ENCODE data around the gene TCL1B.
"Not testable (repeated sequence)": the region's sequence is repeated elsewhere in the genome, so short reads cannot be mapped to it uniquely, and the experiment has no call there.

TCL1B gene, protein sequence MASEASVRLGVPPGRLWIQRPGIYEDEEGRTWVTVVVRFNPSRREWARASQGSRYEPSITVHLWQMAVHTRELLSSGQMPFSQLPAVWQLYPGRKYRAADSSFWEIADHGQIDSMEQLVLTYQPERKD

DNA sequence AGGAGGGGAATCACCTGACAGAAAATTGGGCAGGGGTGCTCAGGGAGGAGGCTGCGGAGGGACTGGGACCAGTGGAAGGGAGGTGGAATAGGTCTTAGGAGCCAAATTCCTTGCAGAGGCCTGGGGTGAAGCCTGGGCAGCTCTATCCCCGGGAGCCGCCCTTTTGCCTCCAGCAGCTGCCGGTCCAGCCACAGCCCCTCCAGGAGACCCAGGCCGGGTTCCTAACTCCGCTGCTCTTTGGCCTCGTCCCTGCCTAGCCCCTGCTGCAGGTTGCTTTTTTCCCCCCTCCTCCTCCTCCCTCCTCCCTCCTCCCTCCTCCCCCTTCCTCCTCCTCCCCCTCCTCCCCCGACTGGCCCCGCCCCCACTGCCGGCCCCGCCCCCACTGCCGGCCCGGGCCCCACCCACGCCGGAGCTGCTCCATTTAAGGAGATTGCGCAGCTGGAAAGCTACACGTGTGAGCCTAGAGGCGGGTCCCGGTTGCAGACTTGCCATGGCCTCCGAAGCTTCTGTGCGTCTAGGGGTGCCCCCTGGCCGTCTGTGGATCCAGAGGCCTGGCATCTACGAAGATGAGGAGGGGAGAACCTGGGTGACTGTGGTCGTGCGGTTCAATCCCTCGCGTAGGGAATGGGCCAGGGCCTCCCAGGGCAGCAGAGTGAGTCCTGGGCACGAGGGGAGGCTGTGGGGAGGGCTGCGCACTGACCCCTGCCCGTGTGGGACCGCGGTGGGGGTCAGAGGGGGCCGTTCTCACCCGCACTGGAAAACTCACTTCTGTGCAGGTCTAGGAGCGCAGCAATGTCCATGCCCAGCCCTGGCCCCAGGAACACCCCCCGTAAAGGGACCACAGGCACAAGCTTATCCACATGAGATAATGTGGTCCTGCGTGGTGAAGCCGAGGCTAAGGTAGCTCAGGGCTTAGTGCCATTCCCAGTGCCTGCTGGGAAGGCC, at the start of gene TCL1B:
Gene TCL1B, plus strand, starts transcription at position 449 of the 945 bp plus-strand sequence. Its CDS starts 42 bp downstream, at position 491.
- no peak for DNase-seq (ENCODE audit: low read depth)

DNA sequence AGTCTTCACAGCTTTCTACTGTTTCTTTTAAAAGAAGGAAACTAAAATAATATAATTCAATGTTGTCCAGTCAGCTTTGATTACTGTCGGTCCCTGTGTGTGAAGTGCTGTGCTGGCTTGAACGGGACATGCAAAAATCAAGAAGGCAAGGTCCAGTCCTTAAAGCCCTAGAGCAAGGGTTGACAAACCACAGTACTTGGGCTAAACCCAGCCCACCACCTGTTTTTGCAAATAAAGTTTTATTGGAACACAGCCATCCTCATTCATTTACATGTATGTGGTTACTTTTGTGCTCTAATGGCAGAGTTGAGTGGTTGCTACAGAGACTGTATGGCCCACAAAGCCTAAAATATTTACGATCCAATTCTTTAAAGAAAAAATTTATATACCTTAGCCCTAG, 41.2 kb upstream of the TCL1B start:
- DNase-seq (ENCODE audit: low read depth), result no peak

DNA sequence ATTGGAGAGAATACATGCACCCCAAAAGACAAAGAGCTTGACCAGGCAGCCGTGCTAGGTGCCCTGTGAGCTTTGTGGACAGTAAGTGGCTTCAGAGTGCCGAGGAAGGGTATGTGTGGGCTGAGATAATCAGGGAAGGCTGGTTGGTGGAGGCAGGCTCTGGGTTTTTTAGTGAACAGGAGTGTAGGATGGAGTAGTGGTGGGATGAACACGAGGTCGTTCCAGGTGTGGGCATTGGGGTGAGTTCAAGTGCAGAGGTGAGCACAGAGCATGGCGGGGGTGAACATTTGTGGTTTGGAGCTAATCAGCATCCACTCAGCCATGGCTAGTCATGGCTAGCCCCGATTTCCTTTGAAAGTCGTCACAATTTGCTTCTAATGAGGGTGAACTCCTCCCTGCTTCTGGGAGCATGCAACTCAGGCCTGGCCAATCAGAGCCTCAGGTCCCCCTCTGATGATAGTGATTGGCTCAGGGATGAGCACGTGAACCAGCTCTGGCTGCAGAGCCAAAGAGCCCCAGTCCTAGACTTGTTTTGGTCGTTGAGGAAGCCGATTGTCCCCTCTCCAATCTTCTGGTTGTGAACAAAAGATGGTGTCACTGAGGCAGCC, 40.7 kb upstream of the TCL1B start:
- no peak for DNase-seq (ENCODE audit: low read depth)

DNA sequence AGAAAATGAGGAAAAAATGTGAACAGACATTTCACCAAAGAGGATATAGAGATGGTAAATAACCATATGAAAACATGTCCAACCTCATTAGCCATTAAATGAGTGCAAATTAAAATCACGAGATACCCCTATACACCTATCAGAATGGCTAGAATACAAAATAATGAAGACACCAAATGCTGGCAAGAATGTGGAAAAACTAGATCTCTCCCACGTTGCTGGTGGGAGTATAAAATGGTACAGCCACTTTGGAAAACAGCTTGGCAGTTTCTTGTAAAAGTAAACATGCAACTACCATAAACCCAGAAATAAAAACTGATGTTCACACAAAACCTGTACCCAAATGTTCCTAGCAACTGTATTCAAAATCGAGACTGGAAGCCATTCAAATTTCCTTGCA, 38.3 kb upstream of the TCL1B start:
- no peak for DNase-seq (ENCODE audit: low read depth)

DNA sequence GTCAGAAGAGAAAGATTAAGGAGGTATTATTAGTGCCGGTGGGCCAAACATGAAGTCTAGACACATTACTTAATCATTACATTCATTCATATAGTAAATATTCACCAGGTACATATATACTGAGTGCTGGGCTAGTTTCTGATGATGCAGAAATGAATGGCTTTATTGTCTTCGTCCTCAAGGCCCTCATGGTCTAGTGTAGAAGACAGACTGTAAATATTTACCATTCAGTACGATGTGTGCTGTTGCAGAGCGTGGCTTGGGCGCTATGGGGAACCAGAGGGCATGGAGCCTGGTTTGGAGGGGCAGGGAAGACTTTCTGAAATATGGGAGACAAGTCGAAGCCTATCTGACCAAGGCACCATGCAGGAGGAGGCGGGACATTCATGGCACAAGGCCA, 37.0 kb upstream of the TCL1B start:
- no peak for DNase-seq (ENCODE audit: low read depth)

DNA sequence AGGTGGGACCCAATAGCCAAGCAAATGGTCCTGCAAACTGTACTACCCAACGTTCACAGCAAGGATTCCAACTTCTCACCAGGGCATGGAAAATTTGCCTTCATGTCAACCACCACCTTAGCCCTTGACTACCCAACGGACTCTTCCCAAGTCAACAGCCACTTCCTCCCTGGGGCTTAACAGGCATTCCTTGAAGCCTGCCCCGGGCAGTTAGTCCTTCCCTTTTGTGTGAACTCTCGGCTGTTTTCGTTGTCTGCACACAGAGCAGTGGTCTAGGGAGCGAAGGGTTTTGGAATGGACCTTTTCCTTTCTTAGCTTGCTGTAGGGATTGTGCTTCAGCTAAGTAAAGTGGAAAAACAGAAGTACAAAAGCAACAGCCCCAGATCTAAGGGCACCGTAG, 35.2 kb upstream of the TCL1B start:
- no peak for DNase-seq (ENCODE audit: low read depth)

DNA sequence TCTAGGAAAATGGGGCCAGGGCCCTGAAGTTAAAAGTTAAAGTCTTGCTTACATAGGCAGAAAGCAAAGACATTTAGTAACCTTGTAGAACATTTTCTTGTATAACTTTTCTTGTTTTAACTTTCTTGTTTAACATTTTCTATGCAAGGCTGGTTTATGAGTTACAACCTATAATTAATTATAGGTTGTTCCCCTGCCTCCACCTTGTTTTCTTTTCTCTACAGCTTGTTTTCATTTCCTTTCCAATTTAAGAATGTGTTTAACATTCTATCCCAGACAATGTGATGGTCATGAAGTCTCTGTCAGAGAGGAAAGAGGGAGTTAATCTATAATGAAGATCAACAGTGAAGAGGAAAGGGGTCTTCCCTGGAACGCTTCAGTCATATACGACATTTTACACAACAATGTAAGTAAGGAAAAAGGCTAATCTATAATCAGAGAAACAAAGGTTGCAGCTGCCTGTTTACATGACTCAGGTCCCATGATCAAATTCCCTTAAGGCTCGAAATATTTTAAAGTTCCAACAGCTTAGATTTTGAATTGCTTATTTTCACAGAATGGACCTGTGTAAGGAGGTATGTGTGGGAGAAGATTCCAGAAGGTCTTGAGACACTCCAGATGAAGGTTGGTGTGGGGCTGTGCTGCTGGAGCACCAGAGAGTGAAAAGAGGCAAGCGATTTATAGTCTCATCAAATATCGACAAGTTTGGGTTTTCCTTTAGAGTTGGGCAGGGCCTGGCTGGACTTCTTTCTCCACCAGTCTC, 34.2 kb upstream of the TCL1B start:
- no peak for DNase-seq (ENCODE audit: low read depth)

DNA sequence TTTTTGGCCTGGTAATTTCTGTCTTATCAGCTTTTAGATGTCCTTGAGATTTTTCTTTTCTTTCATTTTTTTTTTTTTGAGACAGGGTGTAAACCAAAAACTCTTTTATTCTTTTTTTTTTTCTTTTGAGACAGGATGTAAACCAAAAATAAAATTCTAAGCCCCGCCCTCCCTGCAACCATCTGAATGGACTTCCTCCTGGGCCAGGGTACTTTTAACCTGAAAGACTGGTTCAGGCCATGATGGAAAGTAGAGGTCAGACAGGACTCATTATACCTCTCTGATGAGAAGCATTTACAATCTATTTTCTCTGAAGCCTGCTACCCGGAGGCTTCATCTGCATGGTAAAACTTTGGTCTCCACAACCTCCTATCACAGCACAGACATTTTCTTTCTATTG, 33.5 kb upstream of the TCL1B start:
- no peak for DNase-seq (ENCODE audit: low read depth)

DNA sequence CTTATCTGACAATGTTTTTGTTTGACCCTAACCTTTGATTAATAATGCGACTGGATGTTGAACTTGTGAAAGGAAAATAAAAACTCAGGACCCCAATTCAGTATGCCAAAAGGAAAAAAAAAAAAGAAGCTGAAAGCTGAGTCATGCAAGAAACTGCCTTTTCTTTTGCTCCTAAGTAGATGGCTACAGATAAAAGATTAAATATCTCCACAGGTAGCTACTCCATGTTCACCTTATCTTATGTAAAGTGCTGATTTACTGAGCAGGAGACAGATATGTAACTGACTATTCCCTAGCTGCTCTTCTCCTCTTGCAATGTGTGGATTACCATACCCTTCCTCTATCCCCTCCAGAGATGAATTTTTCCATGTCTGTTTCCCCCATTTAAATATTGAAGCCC, 30.8 kb upstream of the TCL1B start:
- DNase-seq (ENCODE audit: low read depth), result no peak

DNA sequence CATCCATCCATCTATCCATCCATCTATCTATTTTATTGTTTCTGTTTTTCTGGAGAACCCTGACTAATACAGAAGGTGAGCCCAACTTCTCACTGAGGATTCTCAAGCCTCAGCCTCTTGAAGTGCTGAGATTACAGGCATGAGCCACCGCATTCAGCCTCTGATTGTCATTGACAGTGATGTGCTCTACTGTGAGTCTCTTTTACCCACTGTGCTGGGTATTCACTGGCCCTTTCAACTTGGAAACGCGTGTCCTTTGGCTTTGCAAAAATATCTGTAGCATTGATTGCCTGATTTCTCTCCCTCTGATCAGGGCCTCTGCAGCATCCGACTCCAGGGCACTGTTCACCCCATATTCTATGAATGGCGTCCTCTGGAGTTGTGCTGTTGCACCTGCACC, 29.6 kb upstream of the TCL1B start:
- no peak for DNase-seq (ENCODE audit: low read depth)

DNA sequence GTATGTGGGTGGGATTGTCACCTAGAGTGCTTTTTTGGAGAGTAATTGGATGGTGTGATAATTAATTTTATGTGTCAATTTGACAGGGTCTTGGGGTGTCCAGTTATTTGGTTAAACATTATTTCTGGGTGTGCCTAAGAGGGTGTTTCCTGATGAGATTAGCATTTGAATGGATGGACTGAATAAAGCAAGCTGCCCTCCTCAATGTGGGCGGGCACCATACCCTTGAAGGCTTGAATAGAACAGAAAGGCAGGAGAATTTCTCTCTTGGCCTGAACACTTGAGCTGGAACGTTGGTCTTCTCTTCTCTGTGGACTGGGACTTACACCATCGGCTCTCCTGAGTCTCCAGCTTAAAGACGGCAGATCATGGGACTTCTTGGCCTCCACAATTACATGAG, 28.8 kb upstream of the TCL1B start:
- DNase-seq (ENCODE audit: low read depth), result no peak

DNA sequence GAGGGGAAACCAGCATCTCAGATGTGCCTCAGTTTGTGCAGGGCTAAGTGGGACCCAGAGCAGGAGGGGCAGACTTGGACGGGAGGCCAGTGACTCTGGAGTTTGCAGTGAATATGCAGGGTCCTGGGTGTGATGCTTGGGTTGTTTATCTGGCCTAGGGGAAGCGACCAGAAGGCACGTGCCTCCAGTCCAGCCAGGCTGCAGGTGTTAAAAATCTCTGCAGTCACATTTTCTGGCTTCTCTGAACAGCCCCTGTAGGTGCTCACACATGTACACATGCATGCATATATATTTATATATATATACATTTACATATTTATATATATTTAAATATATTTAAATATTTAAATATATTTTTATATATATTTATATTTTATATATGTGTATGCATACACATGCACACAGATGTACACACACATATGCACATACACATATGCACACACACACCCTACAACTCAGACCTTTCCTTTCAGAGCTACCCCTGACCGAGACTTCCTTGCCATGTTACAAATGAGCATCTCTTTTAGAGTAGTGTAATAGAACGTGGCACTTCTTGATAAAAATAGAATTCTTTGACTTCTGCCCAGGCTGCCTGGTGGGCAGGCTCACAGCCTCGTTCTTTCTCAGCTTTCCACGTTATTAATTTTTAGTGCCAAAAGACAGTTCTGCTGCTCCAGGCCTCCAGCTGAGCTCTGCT, 26.8 kb upstream of the TCL1B start:
- no peak for DNase-seq (ENCODE audit: low read depth)

DNA sequence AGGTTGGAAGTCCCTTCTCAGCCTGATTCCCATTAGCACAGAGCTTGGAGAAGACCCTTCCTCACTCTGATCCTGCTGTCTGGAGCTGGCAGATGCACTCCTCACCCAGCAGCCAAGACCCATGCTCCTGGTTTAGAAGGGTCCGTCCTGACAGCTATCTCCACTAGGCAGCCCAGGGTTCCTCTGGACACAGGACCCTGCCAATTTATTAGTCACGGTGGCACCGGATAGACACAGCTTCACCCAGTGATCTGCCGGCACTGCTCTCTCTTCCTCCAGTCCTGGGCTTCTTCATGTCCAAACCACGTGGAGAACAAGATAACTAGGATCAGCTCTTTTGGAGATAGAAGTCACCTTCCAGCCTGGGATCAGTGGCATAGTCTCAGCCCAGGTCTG, 26.2 kb upstream of the TCL1B start:
- no peak for DNase-seq (ENCODE audit: low read depth)

DNA sequence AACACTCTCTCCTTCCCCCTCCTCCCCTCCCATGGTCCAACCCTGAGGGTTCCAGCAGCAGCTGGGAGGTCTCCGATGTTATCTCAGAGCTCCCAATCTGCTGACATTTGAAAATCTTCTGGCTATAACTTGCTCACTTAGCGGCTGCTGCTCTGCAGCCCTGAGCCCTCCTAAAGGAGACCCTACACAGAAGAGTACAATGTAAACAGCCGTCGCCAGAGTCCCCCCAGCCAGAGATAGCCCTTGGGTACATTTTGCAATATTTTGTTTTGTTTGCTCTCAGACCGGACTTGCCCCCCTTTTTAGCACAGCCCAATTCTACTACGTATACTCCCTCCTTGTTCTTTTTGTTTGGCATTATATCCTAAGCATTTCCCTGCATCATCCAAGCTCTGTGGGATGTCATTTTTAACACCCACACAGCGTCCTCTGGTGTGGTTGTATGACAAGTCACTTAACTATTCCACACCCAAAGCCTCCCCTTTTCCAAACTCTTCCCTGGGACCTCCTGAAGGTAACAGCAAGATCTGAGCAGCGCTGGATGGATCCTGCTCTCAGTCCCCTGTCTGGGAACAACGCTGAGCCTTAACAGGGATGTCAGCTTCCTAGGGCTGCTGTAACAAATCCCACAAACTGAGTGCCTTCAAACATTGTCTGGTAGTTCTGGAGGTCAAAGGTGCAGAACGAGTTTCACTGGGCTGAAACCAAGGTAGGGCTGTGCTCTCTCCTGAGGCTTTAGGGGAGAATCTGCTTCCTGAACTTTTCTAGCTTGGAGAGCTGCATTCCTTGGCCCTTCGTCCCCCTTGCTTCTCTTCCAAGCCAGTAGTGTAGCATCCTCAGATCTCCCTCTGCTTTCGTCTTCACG, 25.3 kb upstream of the TCL1B start:
- no peak for DNase-seq (ENCODE audit: low read depth)

DNA sequence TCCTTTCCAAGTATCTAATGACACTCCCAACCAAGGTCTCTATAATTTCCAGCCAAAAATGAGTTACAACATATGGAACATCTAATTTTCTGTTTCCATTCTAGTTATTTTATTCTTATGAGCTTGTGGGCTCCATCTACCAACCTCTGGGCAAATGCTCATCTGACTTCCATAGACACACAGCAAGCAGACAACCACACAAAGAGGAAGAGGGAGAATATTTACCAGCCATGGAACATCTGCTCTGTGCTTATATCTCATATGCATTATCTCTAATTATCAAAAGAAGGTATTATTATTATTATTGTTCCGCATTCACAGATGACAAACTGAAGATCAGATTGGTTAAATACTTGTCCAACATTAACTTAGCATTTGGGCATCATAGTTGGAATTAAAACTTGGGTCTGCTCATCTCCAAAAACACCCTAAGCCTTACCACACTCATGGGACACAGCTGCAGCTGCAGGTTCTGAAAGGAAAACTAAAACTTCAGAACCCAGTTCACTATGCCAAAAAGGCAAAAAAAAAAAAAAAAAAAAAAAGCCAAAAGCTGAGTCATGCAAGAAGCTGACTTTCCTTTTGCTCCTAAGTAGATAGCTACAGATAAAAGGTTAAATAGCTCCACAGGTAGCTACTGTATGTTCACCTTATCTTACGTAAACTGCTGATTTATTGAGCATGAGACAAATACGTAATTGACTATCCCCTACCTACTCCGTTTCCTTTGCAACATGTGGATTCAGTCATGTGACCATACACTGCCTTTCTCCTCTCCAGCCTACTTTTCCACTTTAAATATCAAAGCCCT, 23.6 kb upstream of the TCL1B start:
- DNase-seq (ENCODE audit: low read depth), result no peak

DNA sequence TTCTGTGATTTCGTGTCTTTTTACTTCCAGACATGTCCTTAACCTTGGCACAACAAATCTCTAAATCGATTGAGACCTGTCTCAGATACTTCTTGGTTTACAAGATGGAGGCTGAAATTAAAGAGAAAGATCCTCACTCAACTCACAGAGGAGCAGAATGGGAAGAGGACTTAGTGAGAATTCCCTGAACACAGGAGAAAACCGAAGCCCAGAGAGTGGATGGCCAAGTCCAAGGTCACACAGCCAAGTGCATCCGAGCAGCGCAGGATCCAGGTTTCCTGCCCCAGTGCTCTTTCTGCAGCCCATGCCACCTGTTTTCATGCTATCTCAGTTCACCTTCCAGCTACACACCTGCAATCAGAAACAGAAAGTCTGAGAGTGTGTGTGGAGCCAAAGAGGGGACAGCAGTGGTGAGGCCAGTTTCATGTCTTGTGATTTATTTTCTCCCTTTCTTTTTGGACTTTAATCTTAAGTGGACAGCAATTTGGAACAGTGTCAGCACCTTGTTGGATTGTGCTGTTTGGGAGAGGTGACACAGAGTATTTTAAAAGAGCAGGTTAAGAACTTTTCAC, 22.9 kb upstream of the TCL1B start:
- no peak for DNase-seq (ENCODE audit: low read depth)

DNA sequence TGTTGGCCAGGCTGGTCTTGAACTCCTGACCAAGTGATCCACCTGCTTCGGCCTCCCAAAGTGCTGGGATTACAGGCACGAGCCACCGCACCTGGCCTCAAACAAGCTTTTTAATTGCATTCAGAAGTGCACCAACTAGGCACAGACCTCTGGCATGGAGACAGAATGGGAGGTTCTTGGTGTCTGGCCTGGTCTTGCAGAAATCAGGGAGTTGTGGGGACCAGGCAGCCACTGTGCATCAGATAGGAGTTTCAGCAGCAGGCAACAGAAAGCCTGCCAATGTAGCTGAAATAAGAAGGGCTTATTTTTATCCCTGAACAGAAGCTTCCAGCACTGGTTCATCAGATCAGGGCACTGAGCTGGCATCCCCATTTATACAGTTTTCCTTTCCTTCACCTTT, 22.2 kb upstream of the TCL1B start:
- no peak for DNase-seq (ENCODE audit: low read depth)

DNA sequence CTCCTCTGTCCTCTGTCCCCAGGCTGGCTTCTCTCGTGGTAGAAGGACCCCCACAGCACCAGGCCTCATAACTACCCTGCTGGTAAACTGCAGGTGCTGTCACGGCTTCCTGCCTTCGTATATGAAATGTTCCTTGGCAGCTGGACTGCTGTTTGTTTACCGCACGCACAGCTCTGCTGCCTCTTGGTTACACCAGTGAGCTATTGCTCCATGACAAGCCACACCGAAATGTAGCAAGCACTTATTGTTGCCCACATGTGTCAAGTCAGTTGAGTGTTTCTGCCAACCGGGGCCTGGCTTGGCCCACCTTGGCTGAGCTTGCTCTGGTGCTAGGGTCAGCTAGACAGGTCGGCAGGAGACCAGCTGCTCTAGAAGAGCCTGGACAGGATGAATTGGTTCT, 21.7 kb upstream of the TCL1B start:
- DNase-seq (ENCODE audit: low read depth), result no peak

DNA sequence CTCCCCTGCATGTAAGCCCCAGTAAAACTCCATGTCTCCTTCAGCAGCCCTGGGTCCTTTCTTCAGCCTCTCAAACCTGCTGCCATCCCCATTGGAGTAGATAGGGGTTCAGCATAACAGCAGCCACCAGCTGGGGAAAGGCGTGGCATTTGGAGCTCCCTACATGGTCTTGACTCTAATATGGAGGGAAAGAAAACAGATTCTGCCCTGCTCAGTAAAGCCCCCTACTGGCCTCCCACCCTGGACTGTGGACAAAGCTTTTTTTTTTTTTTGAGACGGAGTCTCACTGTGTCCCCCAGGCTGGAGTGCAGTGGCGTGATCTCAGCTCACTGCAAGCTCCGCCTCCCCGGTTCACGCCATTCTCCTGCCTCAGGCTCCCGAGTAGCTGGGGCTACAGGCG, 20.7 kb upstream of the TCL1B start:
- not testable (repeated sequence) for DNase-seq (ENCODE audit: low read depth)

DNA sequence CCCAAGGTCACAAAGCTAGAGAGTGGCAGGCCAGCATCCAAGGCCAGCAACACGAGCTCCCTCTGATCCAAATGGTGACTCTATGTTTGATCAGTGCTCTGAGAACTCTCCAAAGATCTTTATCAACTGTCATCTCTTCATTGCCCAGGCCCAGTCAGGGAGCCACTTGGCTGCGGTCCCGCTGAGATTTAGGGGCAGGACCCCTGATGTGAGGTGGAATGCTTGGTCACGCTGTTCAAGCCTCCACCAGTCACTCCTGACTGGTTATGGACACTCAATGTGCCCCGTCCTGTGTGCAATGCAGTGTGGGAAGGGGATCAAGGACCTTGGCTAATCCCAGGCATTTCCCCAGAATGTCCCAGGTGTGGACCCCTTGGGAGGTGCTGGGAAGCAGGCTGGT, 19.8 kb upstream of the TCL1B start:
- DNase-seq (ENCODE audit: low read depth), result no peak

Measured in CMK (cell line).